K562 (cell line): ENCODE data around the gene OST4. TPM values are rescaled to one million over a fixed set of nuclear protein-coding genes. Genes with fewer than 3 reads are reported as not detected.
A peak's percentile ranks its signal among the peaks of the same experiment; 100 is the strongest.

Experiments
- ATAC-seq: fragments of 200-7000 bp; cut with Tn5 transposase; 3 replicates; pipeline ENCODE4 v1.9.1; 2020; ENCODE audit warnings: moderate library complexity
- BruUV-seq: library from RNA; stranded (reverse); fragments of 400-500 nt; replicated peaks from 2 replicates; lab custom pipeline; 2021; lab: Mats Ljungman, UMichigan
- CTCF ChIA-PET: fragments of 300-600 bp; formaldehyde crosslinking; extraction: SDS; loops from one replicate; lab custom pipeline; 2021; ENCODE audit warnings: low intra/inter-chr PET ratio; lab: Yijun Ruan, JAX
- POLR2A ChIA-PET: fragments of 300-600, 350-650 bp; sonication (Branson Sonifier 250); formaldehyde crosslinking; extraction: SDS; loops from one replicate; lab custom pipeline; 2021; ENCODE audit warnings: antibody characterized with exemption, inconsistent platforms; lab: Yijun Ruan, JAX
- DNase-seq, 4 experiments: peaks; one replicate each; pipeline versions ENCODE4 v3.0.0 to v3.0.0-alpha.2; 2011 to 2018; ENCODE audit warnings: low spot score in 3 of 4, mixed read lengths in 3 of 4; ENCODE audit errors: extremely low read depth in 1 of 4
- FAIRE-seq: peaks from 2 replicates; lab custom pipeline; 2011; peaks lifted over from hg19 to GRCh38; lab: Jason Lieb, UNC
- H2AFZ ChIP-seq: 2 replicates; pipeline ENCODE4 v1.6.0; 2011; ENCODE audit warnings: low read depth, low read length, control low read depth, inconsistent platforms
- H3K27ac ChIP-seq: fragments of 200-600 bp; 3 replicates; pipeline ENCODE4 v1.8.0; 2011; ENCODE audit warnings: low read depth, mild to moderate bottlenecking, control low read depth, inconsistent platforms, low read length, moderate library complexity, mixed read lengths; ENCODE audit errors: extremely low read depth
- H3K27me3 ChIP-seq, 2 experiments: fragments of 300-600 bp in 1 of 2; 2 replicates in 1 of 2; 3 replicates in 1 of 2; pipeline versions ENCODE4 v1.6.0 to v1.8.0; 2011; ENCODE audit warnings: inconsistent platforms in 2 of 2, low read length in 2 of 2, mild to moderate bottlenecking in 1 of 2, mixed read lengths in 1 of 2, moderate library complexity in 1 of 2; ENCODE audit not compliant: control insufficient read depth in 2 of 2, insufficient read depth in 2 of 2
- H3K36me3 ChIP-seq: fragments of 300-600 bp; 3 replicates; pipeline ENCODE4 v1.8.0; 2011; ENCODE audit warnings: mild to moderate bottlenecking, low read length, inconsistent platforms; ENCODE audit not compliant: control insufficient read depth, insufficient read depth
- H3K4me1 ChIP-seq, 2 experiments: fragments of 200-600 bp in 1 of 2; replicated peaks in 1 of 2; 2 replicates in 1 of 2; 3 replicates in 1 of 2; pipeline versions ENCODE4 v1.5.1 to v1.8.0; 2011; ENCODE audit warnings: inconsistent platforms in 2 of 2, low read length in 2 of 2, mild to moderate bottlenecking in 1 of 2, mixed read lengths in 1 of 2, moderate library complexity in 1 of 2; ENCODE audit not compliant: control insufficient read depth in 2 of 2, insufficient read depth in 2 of 2
- H3K4me2 ChIP-seq: 2 replicates; pipeline ENCODE4 v1.6.1; 2011; ENCODE audit warnings: low read length, control low read depth, inconsistent platforms, mixed read lengths; ENCODE audit not compliant: insufficient read depth
- H3K4me3 ChIP-seq: fragments of 200-600 bp; sonication (generic), shearing (Covaris generic); 2 replicates; pipeline ENCODE4 v1.5.1; 2016; ENCODE audit warnings: control low read depth, inconsistent platforms
- H3K79me2 ChIP-seq: fragments of 200-600 bp; 3 replicates; pipeline ENCODE4 v1.8.0; 2011; ENCODE audit warnings: low read length, inconsistent platforms; ENCODE audit not compliant: control insufficient read depth, insufficient read depth
- H3K9ac ChIP-seq, 2 experiments: 2 replicates each; pipeline versions ENCODE4 v1.6.0 to v1.6.1; 2011; ENCODE audit warnings: low read depth in 2 of 2, low read length in 2 of 2, control low read depth in 1 of 2, inconsistent platforms in 1 of 2, mild to moderate bottlenecking in 1 of 2, mixed read lengths in 1 of 2; ENCODE audit not compliant: insufficient read depth in 1 of 2
- H3K9me1 ChIP-seq: one replicate; pipeline ENCODE4 v1.6.0; 2011; ENCODE audit warnings: inconsistent platforms, mild to moderate bottlenecking, low read length, moderate library complexity; ENCODE audit not compliant: control insufficient read depth, insufficient read depth
- H3K9me3 ChIP-seq: replicated peaks from 2 replicates; pipeline ENCODE4 v1.5.1; 2011; ENCODE audit warnings: low read depth, low read length, inconsistent platforms; ENCODE audit not compliant: control insufficient read depth, insufficient read depth
- H4K20me1 ChIP-seq: replicated peaks from 2 replicates; pipeline ENCODE4 v1.6.1; 2011; ENCODE audit warnings: low read length, inconsistent platforms, mixed read lengths; ENCODE audit not compliant: control insufficient read depth, insufficient read depth
- BCL6 ChIP-seq: fragments of 250-450 bp; sonication (Bioruptor Pico); IDR thresholded peaks from 2 replicates; pipeline ENCODE4 v1.4.0; 2020
- CREM ChIP-seq: IDR thresholded peaks from 2 replicates; pipeline ENCODE4 v1.6.1; 2014; ENCODE audit warnings: antibody characterized with exemption, low read depth
- HLTF ChIP-seq: fragments of 450-650 bp; IDR thresholded peaks from 2 replicates; pipeline ENCODE4 v1.6.1; 2016
- HMGN3 ChIP-seq: IDR thresholded peaks from 2 replicates; pipeline ENCODE4 v1.6.1; 2011; ENCODE audit warnings: borderline replicate concordance, low read depth, mild to moderate bottlenecking, mixed read lengths, low read length; ENCODE audit not compliant: insufficient read length; ENCODE audit errors: extremely low read depth
- HNRNPL ChIP-seq: fragments of 200-400 bp; formaldehyde crosslinking; IDR thresholded peaks from 2 replicates; pipeline ENCODE4 v1.6.1; 2017; ENCODE audit warnings: low read depth, mild to moderate bottlenecking, low read length
- KLF1 ChIP-seq: fragments of 450-650 bp; IDR thresholded peaks from 2 replicates; pipeline ENCODE4 v1.6.1; 2016; ENCODE audit warnings: missing genetic modification characterization, missing compliant biosample characterization
- MTA1 ChIP-seq: fragments of 450-650 bp; IDR thresholded peaks from 2 replicates; pipeline ENCODE4 v1.6.1; 2017; ENCODE audit warnings: borderline replicate concordance
- NFIC ChIP-seq: fragments of 450-650 bp; IDR thresholded peaks from 2 replicates; pipeline ENCODE4 v1.6.1; 2017; ENCODE audit warnings: mild to moderate bottlenecking, inconsistent platforms
- NFIX ChIP-seq: fragments of 250-450 bp; sonication (Bioruptor Pico); IDR thresholded peaks from 2 replicates; pipeline ENCODE4 v1.4.0; 2020; ENCODE audit warnings: low read depth, mild to moderate bottlenecking, moderate library complexity
- OTX1 ChIP-seq: fragments of 450-650 bp; formaldehyde crosslinking; IDR thresholded peaks from 2 replicates; pipeline ENCODE4 v1.4.0; 2022; ENCODE audit warnings: mild to moderate bottlenecking
- POU5F1 ChIP-seq: fragments of 150-350 bp; IDR thresholded peaks from 2 replicates; pipeline ENCODE4 v1.6.1; 2014; ENCODE audit warnings: borderline replicate concordance, low read length, low read depth, mild to moderate bottlenecking; ENCODE audit not compliant: partially characterized antibody
- PRMT5 ChIP-seq: sonication (generic); formaldehyde crosslinking; IDR thresholded peaks from 2 replicates; pipeline ENCODE4 v1.5.0; 2020; ENCODE audit warnings: missing genetic modification reagents
- SPI1 ChIP-seq: IDR thresholded peaks from 2 replicates; pipeline ENCODE4 v1.6.1; 2011; ENCODE audit warnings: low read depth, low read length, control low read depth, borderline replicate concordance
- STAT5A ChIP-seq: IDR thresholded peaks from 2 replicates; pipeline ENCODE4 v1.6.1; 2012; ENCODE audit warnings: low read length, inconsistent platforms, borderline replicate concordance
- TBP ChIP-seq: optimal IDR thresholded peaks from 2 replicates; pipeline ENCODE3; 2011; ENCODE audit warnings: low read depth, low read length, improper control_type of control experiment
- TCF3 ChIP-seq: sonication (generic); formaldehyde crosslinking; IDR thresholded peaks from 2 replicates; pipeline ENCODE4 v1.4.0; 2020; ENCODE audit warnings: mild to moderate bottlenecking, missing genetic modification reagents
- ZZZ3 ChIP-seq: fragments of 450-650 bp; IDR thresholded peaks from 2 replicates; pipeline ENCODE4 v1.6.1; 2016; ENCODE audit warnings: antibody characterized with exemption, mild to moderate bottlenecking, moderate library complexity
- WGBS: fragments of 100-300 bp; shearing (Covaris generic); methylation state at CpG from one replicate; pipeline ENCODE4 v1.1.6; 2016; ENCODE audit warnings: low coverage, mixed read lengths; ENCODE audit not compliant: insufficient coverage; ENCODE audit errors: missing lambda C conversion rate; 5-methylcytosine and 5-hydroxymethylcytosine counted together
- in situ Hi-C: fragments of 300-500 bp; cut with MboI; formaldehyde crosslinking; loops from 4 replicates; pipeline ENCODE4 v1.15.0; 2018; ENCODE audit warnings: inconsistent platforms, mixed read lengths
- intact Hi-C: fragments of 100-400 bp; cut with micrococcal nuclease; formaldehyde crosslinking; loops from 2 replicates; pipeline ENCODE4 v1.14.2; 2022
- polyA plus RNA-seq, 8 experiments: library from polyadenylated mRNA; depleted of rRNA in 4 of 8; stranded (reverse) in 5 of 8; unstranded in 3 of 8; fragments of >200 nt; fragmentation: Nextera tagmentation in 2 of 8; fragmentation: Illumina TruSeq in 1 of 8; extraction: Ambion mirVana in 2 of 8; extraction: Trizol in 1 of 8; gene quantifications; 2 replicates each; pipeline versions ENCODE4 v1.2.1 to v1.2.3, GENCODE V29; 2011 to 2014; ENCODE audit warnings: inconsistent platforms in 1 of 8, missing spikeins in 1 of 8
- total RNA-seq, 7 experiments: library from RNA; depleted of rRNA in 6 of 7; stranded (reverse); fragments of >200 nt in 6 of 7; fragmentation: Illumina TruSeq in 2 of 7; extraction: Trizol in 2 of 7; gene quantifications; 2 replicates each; pipeline versions ENCODE4 v1.2.1 to v1.2.3, GENCODE V29; 2011 to 2021; ENCODE audit warnings: low replicate concordance in 1 of 7
- TF ChIP-seq, protein P1 (sequence below): fragments of 450-650 bp; IDR thresholded peaks from 2 replicates; pipeline ENCODE4 v1.6.1; 2016; ENCODE audit warnings: missing biosample characterization, missing genetic modification characterization
- TF ChIP-seq, protein P2 (sequence below): fragments of 250-450 bp; sonication (Bioruptor Pico); IDR thresholded peaks from 2 replicates; pipeline ENCODE4 v1.4.0; 2020
- TF ChIP-seq, protein P3 (sequence below): sonication (generic); formaldehyde crosslinking; IDR thresholded peaks from 2 replicates; pipeline ENCODE4 v1.8.0; 2022; ENCODE audit warnings: missing genetic modification reagents, mild to moderate bottlenecking, moderate library complexity, borderline replicate concordance

Gene OST4
- total and polyA plus RNA-seq, 9 of the 15 experiments (the other 6 are each of a cell fraction or from before 2014, with no cell fraction given) = 186 to 1,155 (median 355) TPM

DNA sequence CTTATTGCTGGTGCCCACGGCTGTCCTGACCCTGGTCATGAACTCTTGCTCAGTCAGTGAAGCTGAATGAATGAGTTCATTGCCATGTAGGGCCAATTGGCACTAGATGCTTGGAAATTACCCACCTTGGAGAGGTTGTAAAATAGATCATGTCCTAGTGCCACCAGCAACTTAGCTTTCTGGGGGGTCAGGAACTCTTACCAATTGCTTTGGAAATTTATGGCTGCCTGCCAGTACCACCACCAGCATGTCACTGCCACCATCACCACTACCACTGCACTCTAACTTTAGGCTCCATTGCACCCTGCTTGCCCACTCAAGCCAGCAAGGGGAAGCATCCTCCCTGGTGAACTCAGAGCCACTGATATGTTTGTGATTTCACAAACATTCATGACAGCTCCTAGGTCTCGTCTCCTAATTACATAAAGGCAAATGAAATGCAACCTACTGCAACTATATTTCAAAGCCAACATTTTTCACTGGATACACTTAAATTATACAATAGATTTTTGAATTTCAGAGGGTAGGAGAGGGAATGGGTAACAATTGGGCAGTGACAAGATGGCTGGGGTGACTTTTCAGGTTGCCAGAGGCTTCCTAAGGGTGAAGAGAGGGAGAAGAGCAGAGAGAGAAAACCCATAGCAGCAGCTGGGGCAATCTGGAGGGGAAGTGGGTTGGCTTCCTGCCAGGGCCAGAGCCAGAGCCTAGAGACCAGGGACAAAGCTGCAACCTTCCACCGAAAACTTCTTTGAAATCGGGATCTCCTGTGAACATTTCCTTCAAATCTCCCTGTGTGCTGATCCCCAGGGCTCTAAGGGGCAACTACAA is 3.5 kb upstream of the OST4 start:
- H3K9me3 ChIP-seq = no peaks in the 10 kb centered on the region
- peaks cover 16% of the 10 kb centered on the region for H3K79me2 ChIP-seq
- no peak overlapping the region for H3K4me3 ChIP-seq
- H3K4me2 ChIP-seq = no peak overlapping the region
- WGBS = 51% methylated on average over 4 of the region's 4 CpGs
- H3K27ac ChIP-seq = no peak overlapping the region; the same call in 2 of the 3 replicates
- peaks cover 8% of the 10 kb centered on the region; the same call in 1 of the 3 replicates for H3K36me3 ChIP-seq
- no peak for ATAC-seq
- peak in 2 of 4 experiments; percentile 47 to 58 for DNase-seq
- in situ Hi-C loops = no loop called here
- intact Hi-C loops = no loop called here
- CTCF ChIA-PET = no interaction called here
- no TSS peak for BruUV-seq
- no peaks in the 10 kb centered on the region for H3K9me1 ChIP-seq
- peak overlapping the region; percentile 78 for H2AFZ ChIP-seq
- peak overlapping the region in 1 of 2 experiments; percentile 79; a peak in 1 of 4 replicates for H3K9ac ChIP-seq
- FAIRE-seq = no peak
- H3K27me3 ChIP-seq = no peaks in the 10 kb centered on the region
- H4K20me1 ChIP-seq = no peaks in the 10 kb centered on the region
- POLR2A ChIA-PET = interaction anchor here (0.6 to 1.4 kb wide), 4 partner anchors 10 to 468 kb away, joined by 3 to 4 read pairs (median 3); partner anchors contain the start of gene KHK
- H3K4me1 ChIP-seq = peaks cover 50 to 57% of the 10 kb centered on the region in 2 experiments
- TF ChIP-seq KLF1 (tag) (no peak), HMGN3 (no peak), TCF3 (no peak), HNRNPL (no peak), STAT5A (no peak), CREM (no peak), NFIC (peak; percentile 95), PRMT5 (CRISPR knock-in tag) (no peak), BCL6 (CRISPR knock-in tag) (no peak), SPI1 (peak; percentile 32; the same call in 1 of the 2 replicates), HLTF (no peak), MTA1 (no peak), OTX1 (CRISPR knock-in tag) (no peak), TBP (no peak), POU5F1 (no peak), ZZZ3 (no peak), NFIX (CRISPR knock-in tag) (peak; percentile 20; the same call in 1 of the 2 replicates)
- TF ChIP-seq, protein P1, sequence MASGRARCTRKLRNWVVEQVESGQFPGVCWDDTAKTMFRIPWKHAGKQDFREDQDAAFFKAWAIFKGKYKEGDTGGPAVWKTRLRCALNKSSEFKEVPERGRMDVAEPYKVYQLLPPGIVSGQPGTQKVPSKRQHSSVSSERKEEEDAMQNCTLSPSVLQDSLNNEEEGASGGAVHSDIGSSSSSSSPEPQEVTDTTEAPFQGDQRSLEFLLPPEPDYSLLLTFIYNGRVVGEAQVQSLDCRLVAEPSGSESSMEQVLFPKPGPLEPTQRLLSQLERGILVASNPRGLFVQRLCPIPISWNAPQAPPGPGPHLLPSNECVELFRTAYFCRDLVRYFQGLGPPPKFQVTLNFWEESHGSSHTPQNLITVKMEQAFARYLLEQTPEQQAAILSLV (tag) = no peak
- TF ChIP-seq, protein P2, sequence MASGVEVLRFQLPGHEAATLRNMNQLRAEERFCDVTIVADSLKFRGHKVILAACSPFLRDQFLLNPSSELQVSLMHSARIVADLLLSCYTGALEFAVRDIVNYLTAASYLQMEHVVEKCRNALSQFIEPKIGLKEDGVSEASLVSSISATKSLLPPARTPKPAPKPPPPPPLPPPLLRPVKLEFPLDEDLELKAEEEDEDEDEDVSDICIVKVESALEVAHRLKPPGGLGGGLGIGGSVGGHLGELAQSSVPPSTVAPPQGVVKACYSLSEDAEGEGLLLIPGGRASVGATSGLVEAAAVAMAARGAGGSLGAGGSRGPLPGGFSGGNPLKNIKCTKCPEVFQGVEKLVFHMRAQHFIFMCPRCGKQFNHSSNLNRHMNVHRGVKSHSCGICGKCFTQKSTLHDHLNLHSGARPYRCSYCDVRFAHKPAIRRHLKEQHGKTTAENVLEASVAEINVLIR (CRISPR knock-in tag) = no peak
- TF ChIP-seq, protein P3, sequence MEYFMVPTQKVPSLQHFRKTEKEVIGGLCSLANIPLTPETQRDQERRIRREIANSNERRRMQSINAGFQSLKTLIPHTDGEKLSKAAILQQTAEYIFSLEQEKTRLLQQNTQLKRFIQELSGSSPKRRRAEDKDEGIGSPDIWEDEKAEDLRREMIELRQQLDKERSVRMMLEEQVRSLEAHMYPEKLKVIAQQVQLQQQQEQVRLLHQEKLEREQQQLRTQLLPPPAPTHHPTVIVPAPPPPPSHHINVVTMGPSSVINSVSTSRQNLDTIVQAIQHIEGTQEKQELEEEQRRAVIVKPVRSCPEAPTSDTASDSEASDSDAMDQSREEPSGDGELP = peak; percentile 10; the same call in 1 of the 2 replicates
